H1 (cell line): ENCODE data around the gene PRKD1. TPM values are rescaled to one million over a fixed set of nuclear protein-coding genes. Genes with fewer than 3 reads are reported as not detected.

Source experiments
- CTCF ChIA-PET: fragments of 300-600 bp; sonication (Branson Sonifier 250); formaldehyde crosslinking; loops from one replicate; lab custom pipeline; 2021; ENCODE audit not compliant: partially characterized antibody; lab: Charles Lee
- POLR2A ChIA-PET: fragments of 300-600 bp; sonication (Branson Sonifier 250); formaldehyde crosslinking; loops from one replicate; lab custom pipeline; 2021; ENCODE audit warnings: inconsistent platforms; ENCODE audit not compliant: partially characterized antibody; lab: Charles Lee
- DNase-seq, 2 experiments: peaks; one replicate each; pipeline versions ENCODE4 v3.0.0 to v3.0.0-alpha.2; 2010 to 2022; ENCODE audit warnings: low spot score in 2 of 2, low read depth in 1 of 2, mixed read lengths in 1 of 2
- FAIRE-seq: peaks from 2 replicates; lab custom pipeline; 2011; peaks lifted over from hg19 to GRCh38; lab: Jason Lieb, UNC
- H2AFZ ChIP-seq: 2 replicates; pipeline ENCODE4 v1.8.1; 2012; ENCODE audit warnings: low read length, inconsistent platforms
- H2AK5ac ChIP-seq: 2 replicates; pipeline ENCODE4 v1.6.1; 2013; ENCODE audit warnings: low read depth, low read length
- H2BK120ac ChIP-seq: replicated peaks from 2 replicates; pipeline ENCODE3; 2013; ENCODE audit warnings: low read depth, low read length, inconsistent platforms
- H2BK12ac ChIP-seq: 2 replicates; pipeline ENCODE4 v1.6.1; 2013; ENCODE audit warnings: low read depth, low read length
- H2BK15ac ChIP-seq: 2 replicates; pipeline ENCODE4 v1.6.1; 2013; ENCODE audit warnings: low read length
- H2BK20ac ChIP-seq: 2 replicates; pipeline ENCODE4 v1.6.1; 2013; ENCODE audit warnings: low read length
- H2BK5ac ChIP-seq: 2 replicates; pipeline ENCODE4 v1.6.1; 2013; ENCODE audit warnings: low read depth, low read length
- H3K14ac ChIP-seq: 2 replicates; pipeline ENCODE4 v1.6.1; 2013; ENCODE audit warnings: inconsistent platforms; ENCODE audit not compliant: insufficient read length
- H3K18ac ChIP-seq: 2 replicates; pipeline ENCODE4 v1.6.1; 2013; ENCODE audit warnings: low read length; ENCODE audit errors: extremely low read depth
- H3K23ac ChIP-seq: 2 replicates; pipeline ENCODE4 v1.6.1; 2013; ENCODE audit warnings: inconsistent platforms; ENCODE audit not compliant: insufficient read length
- H3K23me2 ChIP-seq: 2 replicates; pipeline ENCODE4 v1.6.1; 2013; ENCODE audit warnings: low read depth, low read length
- H3K27ac ChIP-seq: 2 replicates; pipeline ENCODE4 v1.6.1; 2011; ENCODE audit warnings: low read depth, low read length, inconsistent platforms
- H3K27me3 ChIP-seq, 4 experiments: replicated peaks in 1 of 4; 1 replicate in 1 of 4; 2 replicates in 3 of 4; pipeline versions ENCODE4 v1.6.1 to v1.8.1; 2011 to 2013; ENCODE audit warnings: low read length in 3 of 4, mild to moderate bottlenecking in 3 of 4, inconsistent platforms in 2 of 4, mixed read lengths in 2 of 4, moderate library complexity in 1 of 4; ENCODE audit not compliant: control insufficient read depth in 3 of 4, insufficient read depth in 3 of 4; ENCODE audit errors: extremely low read depth in 1 of 4
- H3K36me3 ChIP-seq, 4 experiments: 2 replicates each; pipeline versions ENCODE4 v1.6.1 to v1.8.1; 2011 to 2013; ENCODE audit warnings: mild to moderate bottlenecking in 4 of 4, low read length in 3 of 4, moderate library complexity in 2 of 4, control low read depth in 1 of 4, inconsistent platforms in 1 of 4; ENCODE audit not compliant: insufficient read depth in 4 of 4, control insufficient read depth in 2 of 4
- H3K4ac ChIP-seq: replicated peaks from 2 replicates; pipeline ENCODE3; 2013; ENCODE audit warnings: low read length, low read depth, mixed read lengths, inconsistent platforms; ENCODE audit not compliant: insufficient read length
- H3K4me1 ChIP-seq, 4 experiments: replicated peaks in 1 of 4; 1 replicate in 1 of 4; 2 replicates in 3 of 4; pipeline versions ENCODE4 v1.6.1 to v1.8.1; 2011 to 2013; ENCODE audit warnings: low read length in 3 of 4, inconsistent platforms in 2 of 4, mixed read lengths in 1 of 4; ENCODE audit not compliant: insufficient read depth in 4 of 4, control insufficient read depth in 3 of 4
- H3K4me2 ChIP-seq, 2 experiments: 2 replicates each; pipeline versions ENCODE4 v1.6.1 to v1.8.1; 2011 to 2013; ENCODE audit warnings: low read depth in 2 of 2, low read length in 2 of 2, control low read depth in 1 of 2, inconsistent platforms in 1 of 2, mild to moderate bottlenecking in 1 of 2; ENCODE audit not compliant: insufficient read depth in 1 of 2
- H3K4me3 ChIP-seq, 4 experiments: fragments of 200-600, 300-600 bp in 1 of 4; sonication (generic), shearing (Covaris generic), sonication (Bioruptor Twin) in 1 of 4; 2 replicates each; pipeline versions ENCODE4 v1.5.1 to v1.8.1; 2011 to 2016; ENCODE audit warnings: low read length in 4 of 4, low read depth in 3 of 4, control low read depth in 2 of 4, inconsistent platforms in 2 of 4, mild to moderate bottlenecking in 2 of 4, mixed read lengths in 1 of 4, moderate library complexity in 1 of 4; ENCODE audit not compliant: insufficient read depth in 2 of 4; ENCODE audit errors: extremely low read depth in 1 of 4
- H3K56ac ChIP-seq: replicated peaks from 2 replicates; pipeline ENCODE3; 2013; ENCODE audit warnings: low read depth, mild to moderate bottlenecking, mixed read lengths, low read length, inconsistent platforms; ENCODE audit not compliant: insufficient read length
- H3K79me1 ChIP-seq: 2 replicates; pipeline ENCODE4 v1.6.1; 2013; ENCODE audit warnings: low read depth, low read length, control low read depth
- H3K79me2 ChIP-seq, 2 experiments: 2 replicates each; pipeline versions ENCODE4 v1.6.1 to v1.8.1; 2012 to 2013; ENCODE audit warnings: low read length in 2 of 2, mild to moderate bottlenecking in 2 of 2, inconsistent platforms in 1 of 2; ENCODE audit not compliant: insufficient read depth in 2 of 2, control insufficient read depth in 1 of 2
- H3K9ac ChIP-seq, 4 experiments: replicated peaks in 1 of 4; 1 replicate in 1 of 4; 2 replicates in 3 of 4; pipeline versions ENCODE4 v1.6.1 to v1.8.1; 2011 to 2013; ENCODE audit warnings: low read depth in 3 of 4, low read length in 3 of 4, control low read depth in 2 of 4, mild to moderate bottlenecking in 2 of 4, moderate library complexity in 2 of 4, inconsistent platforms in 1 of 4; ENCODE audit errors: extremely low read depth in 1 of 4
- H3K9me3 ChIP-seq, 2 experiments: 2 replicates each; pipeline versions ENCODE4 v1.6.1 to v1.8.1; 2012 to 2013; ENCODE audit warnings: mild to moderate bottlenecking in 2 of 2, moderate library complexity in 2 of 2, control low read depth in 1 of 2, inconsistent platforms in 1 of 2, low read depth in 1 of 2, low read length in 1 of 2, mixed read lengths in 1 of 2; ENCODE audit not compliant: insufficient read depth in 2 of 2
- H4K20me1 ChIP-seq, 2 experiments: replicated peaks in 1 of 2; 2 replicates each; pipeline versions ENCODE3 to v1.8.1; 2011 to 2013; ENCODE audit warnings: inconsistent platforms in 2 of 2, low read length in 2 of 2, mild to moderate bottlenecking in 1 of 2; ENCODE audit not compliant: insufficient read depth in 2 of 2, control insufficient read depth in 1 of 2
- H4K5ac ChIP-seq: 2 replicates; pipeline ENCODE4 v1.6.1; 2013; ENCODE audit warnings: low read length, low read depth, mixed read lengths, inconsistent platforms; ENCODE audit not compliant: insufficient read length
- H4K8ac ChIP-seq: 2 replicates; pipeline ENCODE4 v1.8.0; 2013; ENCODE audit warnings: mild to moderate bottlenecking, moderate library complexity, low read length, inconsistent platforms; ENCODE audit not compliant: insufficient read depth; ENCODE audit errors: extremely low read depth
- H4K91ac ChIP-seq: replicated peaks from 2 replicates; pipeline ENCODE3; 2013; ENCODE audit warnings: low read length, mixed read lengths, inconsistent platforms; ENCODE audit not compliant: insufficient read length
- BRCA1 ChIP-seq: IDR thresholded peaks from 2 replicates; pipeline ENCODE4 v1.6.1; 2012; ENCODE audit warnings: low read depth, low read length, improper control_type of control experiment
- CBX5 ChIP-seq: fragments of 300-800, 300-1000 bp; sonication (generic); IDR thresholded peaks from 2 replicates; pipeline ENCODE4 v1.7.1; 2016; ENCODE audit warnings: antibody characterized with exemption, low read length, low read depth
- CEBPB ChIP-seq: IDR thresholded peaks from 2 replicates; pipeline ENCODE4 v1.6.1; 2012; ENCODE audit warnings: low read depth, low read length
- FOSL1 ChIP-seq: IDR thresholded peaks from 2 replicates; pipeline ENCODE4 v1.6.1; 2011; ENCODE audit warnings: mild to moderate bottlenecking, low read depth, low read length, moderate library complexity; ENCODE audit not compliant: insufficient read depth
- HDAC2 ChIP-seq, 2 experiments: fragments of 300-600 bp in 1 of 2; sonication (generic) in 1 of 2; IDR thresholded peaks; 2 replicates each; pipeline ENCODE4 v1.6.1; 2011 to 2012; ENCODE audit warnings: low read depth in 2 of 2, low read length in 2 of 2, mild to moderate bottlenecking in 2 of 2, moderate library complexity in 2 of 2, borderline replicate concordance in 1 of 2, inconsistent platforms in 1 of 2
- JUN ChIP-seq: IDR thresholded peaks from 2 replicates; pipeline ENCODE4 v1.6.1; 2011; ENCODE audit warnings: low read depth, mild to moderate bottlenecking, improper control_type of control experiment, low read length
- JUND ChIP-seq: IDR thresholded peaks from 2 replicates; pipeline ENCODE4 v1.6.1; 2011; ENCODE audit warnings: mild to moderate bottlenecking, improper control_type of control experiment, low read length
- KDM1A ChIP-seq: fragments of 200-600, 300-600 bp; sonication (generic); IDR thresholded peaks from 2 replicates; pipeline ENCODE4 v1.7.1; 2016; ENCODE audit warnings: mild to moderate bottlenecking, low read length, borderline replicate concordance
- POLR2A ChIP-seq, 2 experiments: IDR thresholded peaks; 1 replicate in 1 of 2; 2 replicates in 1 of 2; pipeline ENCODE4 v1.6.1; 2011; ENCODE audit warnings: low read depth in 2 of 2, low read length in 2 of 2, mild to moderate bottlenecking in 2 of 2; ENCODE audit errors: control extremely low read depth in 1 of 2
- RNF2 ChIP-seq: fragments of 200-900, 300-1000 bp; sonication (generic); IDR thresholded peaks from 2 replicates; pipeline ENCODE4 v1.7.1; 2016; ENCODE audit warnings: borderline replicate concordance, low read depth, mild to moderate bottlenecking, antibody characterized with exemption, low read length; ENCODE audit not compliant: poor library complexity, severe bottlenecking; ENCODE audit errors: missing control alignments
- SIN3A ChIP-seq, 2 experiments: IDR thresholded peaks in 1 of 2; conservative IDR thresholded peaks in 1 of 2; 2 replicates each; pipeline ENCODE4 v1.6.1; 2011 to 2012; ENCODE audit warnings: low read length in 2 of 2, improper control_type of control experiment in 1 of 2, low read depth in 1 of 2, mild to moderate bottlenecking in 1 of 2
- SP1 ChIP-seq: IDR thresholded peaks from 2 replicates; pipeline ENCODE4 v1.6.1; 2011; ENCODE audit warnings: low read depth, low read length
- TAF7 ChIP-seq: optimal IDR thresholded peaks from 2 replicates; pipeline ENCODE3; 2011; ENCODE audit warnings: low read depth, mild to moderate bottlenecking, inconsistent platforms, low read length, moderate library complexity, borderline replicate concordance
- TBP ChIP-seq: IDR thresholded peaks from 2 replicates; pipeline ENCODE4 v1.6.1; 2011; ENCODE audit warnings: low read depth, low read length, improper control_type of control experiment
- ZNF274 ChIP-seq: IDR thresholded peaks from 2 replicates; pipeline ENCODE4 v1.7.0; 2012; ENCODE audit warnings: low read length, borderline replicate concordance; ENCODE audit errors: extremely low read depth
- WGBS, 2 experiments: shearing (Covaris generic) in 1 of 2; methylation state at CpG; one replicate each; pipeline versions ENCODE4 v1.1.6 to v1.1.7; 2013 to 2015; ENCODE audit warnings: low lambda C conversion rate in 2 of 2, mixed read lengths in 2 of 2, inconsistent platforms in 1 of 2, low coverage in 1 of 2, missing lambda C conversion rate in 1 of 2; ENCODE audit not compliant: insufficient replicate concordance in 2 of 2, insufficient coverage in 1 of 2, insufficient read length in 1 of 2; ENCODE audit errors: extremely low coverage in 1 of 2, missing lambda C conversion rate in 1 of 2; 5-methylcytosine and 5-hydroxymethylcytosine counted together
- polyA plus RNA-seq, 7 experiments: library from polyadenylated mRNA; depleted of rRNA in 3 of 7; stranded (reverse) in 5 of 7; unstranded in 2 of 7; fragments of >200 nt in 5 of 7; fragments of 200-250 nt in 2 of 7; gene quantifications; 1 replicate in 5 of 7; 2 replicates in 1 of 7; 4 replicates in 1 of 7; pipeline versions ENCODE4 v1.2.1 to v1.2.3, GENCODE V29; 2011 to 2013; ENCODE audit warnings: missing spikeins in 2 of 7, mixed read lengths in 2 of 7
- total RNA-seq: library from RNA; stranded (reverse); fragmentation: NEBNext Ultra II Directional; extraction: Animal tissue kit (Norgen Biotek cat#: 25700); gene quantifications from 2 replicates; pipeline ENCODE4 v1.2.1, GENCODE V29; 2021

PRKD1 gene
- total and polyA plus RNA-seq, 2 of the 8 experiments (the other 6 are each of a cell fraction or from before 2014, with no cell fraction given): 3.6 to 6.8 TPM

DNA sequence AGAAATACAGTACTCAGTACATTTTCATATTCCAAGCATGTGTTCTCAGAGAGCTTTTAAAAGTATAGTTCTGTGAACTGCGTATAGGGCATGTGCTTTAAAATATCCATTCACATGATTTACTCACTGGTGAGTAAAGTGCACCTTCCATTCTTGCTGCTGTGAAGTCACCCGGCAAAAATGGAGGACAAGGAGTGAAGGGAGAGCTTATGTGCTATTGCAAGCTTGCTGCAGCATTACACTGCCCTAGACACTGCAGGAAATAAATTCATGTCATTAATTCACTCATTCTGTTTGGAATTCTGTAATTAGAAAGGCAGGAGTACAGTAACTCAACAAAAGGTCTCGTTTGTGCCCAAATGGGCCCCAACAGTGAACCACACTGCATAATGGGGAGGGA, 347.8 kb downstream of the PRKD1 start:
- no peak overlapping the region for H2AFZ ChIP-seq
- H3K23ac ChIP-seq: no peak overlapping the region
- H3K4me1 ChIP-seq: peaks cover 0 to 2% (median 0%) of the 10 kb centered on the region in 4 experiments; a peak in 1 of 7 replicates
- H3K9me3 ChIP-seq: no peaks in the 10 kb centered on the region
- 94% methylated on average over 3 of the region's 3 CpGs; no CpG with 5 or more reads in 1 of the 2 experiments for WGBS, 2 experiments
- H3K79me1 ChIP-seq: no peaks in the 10 kb centered on the region
- FAIRE-seq (no peak), DNase-seq (no peak)
- POLR2A ChIA-PET: no interaction called here
- no peak overlapping the region for H3K4me3 ChIP-seq
- no peaks in the 10 kb centered on the region for H3K36me3 ChIP-seq
- H2BK5ac ChIP-seq: no peak overlapping the region
- no peak overlapping the region for H2BK20ac ChIP-seq
- no peak overlapping the region for H4K91ac ChIP-seq
- CTCF ChIA-PET: interaction anchor here (1.0 kb wide), 1 partner anchor 36 kb away, joined by 3 read pairs; no protein-coding TSS in a partner anchor
- H4K20me1 ChIP-seq: no peaks in the 10 kb centered on the region
- no peak overlapping the region for H4K8ac ChIP-seq
- no peak overlapping the region for H3K9ac ChIP-seq
- H3K27me3 ChIP-seq: peaks cover 0 to 1% (median 0%) of the 10 kb centered on the region in 4 experiments; a peak in 1 of 7 replicates
- no peak overlapping the region for H3K18ac ChIP-seq
- H2AK5ac ChIP-seq: no peak overlapping the region
- no peaks in the 10 kb centered on the region for H3K79me2 ChIP-seq
- H3K4me2 ChIP-seq: no peak overlapping the region
- H2BK120ac ChIP-seq: no peak overlapping the region
- H3K56ac ChIP-seq: no peak overlapping the region
- H2BK15ac ChIP-seq: no peak overlapping the region
- no peaks in the 10 kb centered on the region for H3K23me2 ChIP-seq
- no peak overlapping the region for H4K5ac ChIP-seq
- H3K27ac ChIP-seq: no peak overlapping the region
- H3K14ac ChIP-seq: no peak overlapping the region
- H3K4ac ChIP-seq: no peak overlapping the region
- no peak overlapping the region for H2BK12ac ChIP-seq
- TF ChIP-seq POLR2A (IDR thresholded peaks at IDR 0.05; ENCODE audit: control extremely low read depth in 1 of 2, low read depth in 2 of 2, low read length in 2 of 2) (no peak), SP1 (no peak), FOSL1 (no peak), CBX5 (no peak), CEBPB (no peak), HDAC2 (IDR thresholded peaks at IDR 0.05; ENCODE audit: borderline replicate concordance in 1 of 2, low read depth in 2 of 2, low read length in 2 of 2) (no peak), RNF2 (no peak), TAF7 (no peak), JUND (no peak), BRCA1 (no peak), TBP (no peak), SIN3A (conservative IDR thresholded peaks at IDR 0.05 in 1 of 2, IDR thresholded peaks at IDR 0.05 in 1 of 2; ENCODE audit: low read depth in 1 of 2, low read length in 2 of 2) (no peak), JUN (no peak), KDM1A (no peak), ZNF274 (no peak)
